GM21528 (cell line): Measurements from ENCODE around the gene FETUB.
A peak's percentile ranks its signal among the peaks of the same experiment; 100 is the strongest.

Source experiments
- ATAC-seq: cut with Tn5 transposase; IDR thresholded peaks from one replicate; pipeline ENCODE4 v1.9.1; 2021; ENCODE audit warnings: mild to moderate bottlenecking, moderate library complexity; ENCODE audit not compliant: unreplicated experiment, low FRiP score

FETUB gene

DNA sequence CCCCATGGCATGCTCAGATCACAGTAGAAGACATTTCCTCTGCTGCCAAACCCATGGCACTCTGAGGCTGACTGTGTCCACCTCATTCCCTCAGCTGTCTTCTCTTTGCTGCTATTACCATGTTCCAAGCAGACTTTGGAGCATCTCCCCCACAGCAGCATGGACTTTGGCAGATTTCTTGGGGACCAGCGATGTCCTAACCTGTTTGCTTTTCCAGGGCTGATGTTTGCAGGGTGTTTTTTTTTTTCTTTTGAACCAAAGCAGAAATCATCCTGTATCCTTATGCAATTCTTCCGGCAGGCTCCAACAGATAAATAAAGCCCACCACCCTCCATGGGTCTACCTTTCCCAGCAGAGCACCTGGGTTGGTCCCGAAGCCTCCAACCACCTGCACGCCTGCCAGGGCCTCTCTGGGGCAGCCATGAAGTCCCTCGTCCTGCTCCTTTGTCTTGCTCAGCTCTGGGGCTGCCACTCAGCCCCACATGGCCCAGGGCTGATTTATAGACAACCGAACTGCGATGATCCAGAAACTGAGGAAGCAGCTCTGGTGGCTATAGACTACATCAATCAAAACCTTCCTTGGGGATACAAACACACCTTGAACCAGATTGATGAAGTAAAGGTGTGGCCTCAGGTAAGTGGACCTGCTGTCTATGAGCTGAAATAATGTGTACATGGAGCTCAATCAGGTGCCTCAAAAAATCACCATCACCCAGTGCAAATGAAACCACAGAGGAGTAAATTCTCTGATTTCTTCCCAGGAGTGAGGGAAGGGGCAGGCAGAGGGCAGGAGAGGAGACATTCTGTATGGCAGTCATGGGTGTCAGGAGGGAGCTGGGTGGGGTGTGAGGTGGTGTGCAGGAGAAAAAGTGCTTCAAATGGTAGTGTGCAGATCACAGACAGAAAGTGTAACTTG is 27.2 kb upstream of the FETUB start, which contains the start of gene AHSG:
Gene AHSG, plus strand, starts transcription at position 340 of the 916 bp plus-strand sequence. Its CDS starts 82 bp downstream, at position 422.
- no peak for ATAC-seq

DNA sequence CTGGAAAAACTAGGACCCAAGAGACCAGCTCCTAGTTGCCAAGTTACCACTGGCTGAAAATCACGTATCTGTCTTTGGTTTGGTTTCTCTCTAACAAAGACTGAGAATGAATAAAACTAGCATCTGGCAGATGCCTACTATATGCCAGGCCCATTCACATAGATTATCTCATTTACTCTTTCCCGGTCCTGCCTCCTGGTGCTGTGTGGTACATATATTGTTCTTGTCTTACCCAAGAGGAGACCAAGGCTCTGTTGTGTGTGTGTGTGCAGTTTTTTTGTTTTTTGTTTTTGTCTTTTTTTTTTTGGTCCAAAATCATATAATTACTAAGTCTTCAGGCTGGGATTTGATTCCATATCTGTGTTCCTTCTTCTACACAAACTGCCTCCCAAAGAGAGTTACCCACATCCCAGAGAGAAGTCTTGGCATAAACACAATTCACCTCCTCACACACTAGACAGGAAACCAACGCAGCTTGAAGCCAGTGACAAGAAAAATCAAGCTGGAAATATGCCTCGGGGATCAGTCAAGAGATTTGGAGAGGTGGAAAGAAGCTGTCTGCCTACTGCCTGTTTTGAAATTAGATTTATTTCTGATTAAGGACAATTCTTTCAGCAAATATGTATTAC is 26.4 kb upstream of the FETUB start:
- no peak for ATAC-seq

DNA sequence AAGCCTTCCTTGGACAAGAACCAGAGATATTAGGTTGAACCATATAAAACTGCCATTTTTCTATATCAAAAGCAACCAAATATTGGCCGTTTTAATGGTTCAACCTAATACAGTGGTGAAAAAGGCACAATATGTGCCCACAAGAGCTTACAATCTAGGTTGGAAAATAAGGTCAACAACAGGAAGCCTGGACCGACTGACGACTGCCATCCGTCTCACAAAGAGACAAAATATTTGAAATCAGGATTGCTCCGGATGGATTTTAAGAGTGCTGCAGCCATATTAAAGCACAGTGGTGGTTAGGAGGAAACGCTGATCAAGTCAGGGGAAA is 26.0 kb upstream of the FETUB start:
- ATAC-seq: no peak

DNA sequence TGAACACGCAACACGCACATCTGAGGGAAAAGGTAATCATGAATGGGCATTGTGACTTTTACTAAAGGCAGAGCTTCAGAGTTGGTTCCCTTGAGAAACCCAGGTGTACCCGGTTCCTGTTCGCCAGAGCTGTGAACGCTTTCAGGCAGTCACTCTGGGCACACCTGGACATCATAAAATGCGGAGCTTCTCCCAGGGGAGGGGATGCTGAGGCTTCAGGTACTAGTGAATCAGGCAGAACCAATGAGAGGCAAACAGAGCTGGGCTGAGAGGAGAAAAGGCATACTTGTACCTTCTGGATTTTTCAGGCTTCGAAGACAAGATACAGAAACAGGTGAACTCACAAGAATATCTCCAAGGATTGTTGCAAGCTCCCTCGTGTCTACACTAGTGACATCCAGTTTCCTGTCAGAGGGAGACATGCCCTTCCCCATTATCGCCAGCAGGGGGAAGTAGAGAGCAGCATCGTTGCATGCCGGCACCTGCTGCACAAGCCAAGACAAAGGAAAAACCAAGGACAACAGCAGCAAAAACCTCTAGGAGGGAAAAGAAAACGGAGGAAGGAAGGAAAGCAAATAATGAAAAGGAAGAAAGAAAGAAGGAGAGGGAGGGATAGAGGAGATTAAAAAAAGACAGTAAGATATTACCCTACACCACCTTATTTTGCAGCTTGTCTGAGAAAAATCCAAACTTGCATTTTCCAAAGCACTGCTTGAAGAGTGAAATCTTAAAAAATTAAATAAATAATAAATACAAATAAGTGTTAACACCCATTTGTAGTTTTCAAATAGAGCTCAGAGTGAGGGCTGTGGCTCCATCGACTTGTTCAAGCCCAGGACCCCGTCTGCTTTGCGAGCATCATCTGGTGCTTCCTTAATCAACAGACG is 25.4 kb upstream of the FETUB start:
- ATAC-seq: peak; percentile 69

DNA sequence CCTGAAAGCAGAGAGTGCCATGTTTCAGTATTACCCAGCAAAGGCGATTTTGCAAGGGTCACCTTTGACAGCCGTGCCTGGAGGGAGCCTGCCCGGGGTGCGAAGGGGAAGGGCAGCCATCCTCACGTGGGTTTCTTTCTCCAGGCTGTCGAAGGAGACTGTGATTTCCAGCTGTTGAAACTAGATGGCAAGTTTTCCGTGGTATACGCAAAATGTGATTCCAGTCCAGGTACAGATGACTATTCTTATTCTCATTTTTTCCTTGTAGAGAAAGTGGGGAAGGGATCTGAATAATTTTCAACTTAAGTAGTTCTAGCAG is 23.9 kb upstream of the FETUB start:
- ATAC-seq: no peak

DNA sequence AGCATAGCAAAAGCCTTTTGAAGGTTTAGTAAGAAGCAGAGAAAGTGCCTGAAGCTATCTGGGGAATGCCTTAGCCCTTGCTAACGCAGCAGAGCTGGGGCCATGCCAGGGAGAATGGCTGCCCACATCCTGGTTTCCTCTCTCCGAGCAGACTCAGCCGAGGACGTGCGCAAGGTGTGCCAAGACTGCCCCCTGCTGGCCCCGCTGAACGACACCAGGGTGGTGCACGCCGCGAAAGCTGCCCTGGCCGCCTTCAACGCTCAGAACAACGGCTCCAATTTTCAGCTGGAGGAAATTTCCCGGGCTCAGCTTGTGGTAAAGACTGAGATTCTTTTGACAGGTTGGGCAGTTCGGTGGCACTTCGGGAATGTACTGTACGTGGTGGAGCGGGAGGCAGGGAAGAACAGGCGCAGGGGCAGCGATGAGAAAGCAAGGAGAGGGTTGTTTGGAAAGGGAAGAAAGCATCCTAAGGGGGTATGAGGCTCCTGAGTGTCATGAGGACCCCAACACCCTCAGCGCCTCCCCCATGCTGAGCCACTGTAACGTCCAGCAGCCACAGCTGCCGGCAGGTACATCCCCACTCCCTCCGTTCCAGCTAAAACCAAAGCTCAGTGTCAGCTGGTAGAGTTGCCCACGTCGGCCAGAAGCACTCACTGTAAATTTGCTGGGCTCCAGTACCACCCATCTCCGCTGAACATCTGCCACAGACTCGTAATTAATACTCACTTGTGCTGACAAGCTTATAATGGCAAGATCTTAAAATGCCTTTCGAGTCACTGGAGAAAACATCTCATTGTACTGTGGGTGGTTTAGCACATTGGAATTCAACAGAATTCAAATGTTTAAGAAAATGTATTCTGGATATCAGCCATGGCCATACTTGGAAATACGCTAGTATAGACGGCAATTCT is 22.9 kb upstream of the FETUB start:
- ATAC-seq: peak; percentile 86

DNA sequence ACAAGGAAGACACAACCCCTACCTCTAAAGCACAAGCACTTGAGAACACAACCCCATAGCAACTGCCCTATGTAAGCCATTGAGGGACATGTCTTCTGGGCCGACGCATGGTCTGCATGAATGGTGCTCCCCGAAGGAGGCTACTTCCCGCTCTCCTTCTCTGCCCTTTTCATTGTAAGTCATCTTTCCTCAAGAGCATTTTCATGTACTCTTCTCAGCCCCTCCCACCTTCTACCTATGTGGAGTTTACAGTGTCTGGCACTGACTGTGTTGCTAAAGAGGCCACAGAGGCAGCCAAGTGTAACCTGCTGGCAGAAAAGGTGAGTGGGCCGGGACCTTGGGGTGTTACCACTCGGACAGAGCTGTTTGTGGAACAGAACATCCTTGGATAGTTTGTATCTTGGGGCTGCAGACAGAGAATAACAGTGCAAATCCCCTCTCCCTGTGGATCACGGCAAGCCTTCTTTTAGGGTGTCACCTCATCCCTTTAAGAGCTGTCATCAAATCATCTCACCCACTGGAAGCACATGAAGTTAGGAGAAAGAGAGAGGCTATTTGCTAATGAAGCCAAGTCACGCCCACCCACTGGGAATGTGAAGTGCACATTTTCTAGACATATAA is 21.8 kb upstream of the FETUB start:
- no peak for ATAC-seq

DNA sequence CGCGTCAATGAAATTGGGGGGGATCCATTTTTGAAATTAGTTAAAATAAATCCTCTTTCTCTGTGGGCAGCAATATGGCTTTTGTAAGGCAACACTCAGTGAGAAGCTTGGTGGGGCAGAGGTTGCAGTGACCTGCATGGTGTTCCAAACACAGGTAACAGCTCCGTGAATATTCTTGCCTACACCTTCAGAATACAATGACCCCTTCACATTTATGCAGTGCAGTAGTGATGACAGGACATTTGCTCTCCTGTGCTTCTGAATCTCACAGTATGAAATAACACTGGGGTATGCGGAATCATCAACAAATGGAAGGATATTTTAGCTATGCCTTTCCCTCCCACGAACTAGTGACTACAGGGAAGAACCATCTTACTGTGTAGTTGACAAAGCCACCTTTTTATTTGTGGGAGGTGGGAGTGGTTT is 20.4 kb upstream of the FETUB start:
- ATAC-seq: no peak

DNA sequence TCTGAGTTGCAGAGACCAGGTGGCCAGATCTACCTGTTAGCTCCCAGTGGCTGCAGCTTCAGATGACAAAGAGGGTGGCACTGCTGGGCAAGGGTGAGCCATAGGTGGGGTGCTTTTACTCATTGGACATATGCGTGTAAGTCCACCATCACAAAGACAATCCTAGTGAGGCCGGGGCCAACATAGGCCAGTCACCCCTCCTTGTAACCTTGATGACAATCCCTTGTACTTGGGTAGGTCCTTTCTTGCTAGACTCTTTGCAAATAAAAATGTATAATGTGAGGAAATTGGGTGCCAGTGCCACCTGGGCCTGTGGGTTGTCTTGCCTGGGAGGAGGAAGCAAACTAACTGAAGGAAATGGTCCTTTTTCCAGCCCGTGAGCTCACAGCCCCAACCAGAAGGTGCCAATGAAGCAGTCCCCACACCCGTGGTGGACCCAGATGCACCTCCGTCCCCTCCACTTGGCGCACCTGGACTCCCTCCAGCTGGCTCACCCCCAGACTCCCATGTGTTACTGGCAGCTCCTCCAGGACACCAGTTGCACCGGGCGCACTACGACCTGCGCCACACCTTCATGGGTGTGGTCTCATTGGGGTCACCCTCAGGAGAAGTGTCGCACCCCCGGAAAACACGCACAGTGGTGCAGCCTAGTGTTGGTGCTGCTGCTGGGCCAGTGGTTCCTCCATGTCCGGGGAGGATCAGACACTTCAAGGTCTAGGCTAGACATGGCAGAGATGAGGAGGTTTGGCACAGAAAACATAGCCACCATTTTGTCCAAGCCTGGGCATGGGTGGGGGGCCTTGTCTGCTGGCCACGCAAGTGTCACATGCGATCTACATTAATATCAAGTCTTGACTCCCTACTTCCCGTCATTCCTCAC is 19.7 kb upstream of the FETUB start:
- ATAC-seq: no peak

DNA sequence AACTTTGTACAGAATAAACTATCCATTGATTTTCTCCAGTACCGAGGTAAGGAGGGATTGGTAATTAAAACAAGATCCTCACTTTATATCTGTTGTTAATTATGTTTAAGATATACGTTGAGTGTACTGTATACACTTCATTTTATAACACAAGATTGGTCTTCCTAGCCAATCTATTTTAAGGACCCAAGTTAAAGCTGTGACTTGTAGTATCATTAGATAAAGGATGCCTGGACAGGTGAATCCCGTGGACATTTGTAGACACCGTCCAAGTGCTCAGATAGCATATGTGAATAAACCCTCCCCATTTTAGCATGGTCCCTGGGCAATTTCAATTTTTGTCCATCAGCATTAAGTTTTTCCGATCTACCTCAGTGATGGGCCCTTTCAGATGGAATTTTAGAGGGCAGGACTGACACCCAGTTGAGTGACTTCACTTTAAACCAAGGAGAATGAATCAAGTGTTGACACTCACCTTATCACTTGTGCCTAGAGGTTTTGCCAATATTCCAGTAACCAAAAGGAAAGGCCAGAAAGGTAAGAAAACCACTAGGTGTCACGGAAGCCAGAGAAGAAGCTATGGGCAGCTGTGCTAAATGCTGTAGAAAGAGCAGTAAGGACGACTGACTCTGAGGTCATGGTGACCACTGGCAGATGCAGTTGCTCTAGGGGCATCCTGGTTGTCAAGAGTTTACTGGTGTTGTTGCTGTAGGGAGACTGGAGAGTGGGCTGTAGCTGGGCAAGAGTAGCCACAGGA is 18.1 kb upstream of the FETUB start:
- ATAC-seq: no peak

DNA sequence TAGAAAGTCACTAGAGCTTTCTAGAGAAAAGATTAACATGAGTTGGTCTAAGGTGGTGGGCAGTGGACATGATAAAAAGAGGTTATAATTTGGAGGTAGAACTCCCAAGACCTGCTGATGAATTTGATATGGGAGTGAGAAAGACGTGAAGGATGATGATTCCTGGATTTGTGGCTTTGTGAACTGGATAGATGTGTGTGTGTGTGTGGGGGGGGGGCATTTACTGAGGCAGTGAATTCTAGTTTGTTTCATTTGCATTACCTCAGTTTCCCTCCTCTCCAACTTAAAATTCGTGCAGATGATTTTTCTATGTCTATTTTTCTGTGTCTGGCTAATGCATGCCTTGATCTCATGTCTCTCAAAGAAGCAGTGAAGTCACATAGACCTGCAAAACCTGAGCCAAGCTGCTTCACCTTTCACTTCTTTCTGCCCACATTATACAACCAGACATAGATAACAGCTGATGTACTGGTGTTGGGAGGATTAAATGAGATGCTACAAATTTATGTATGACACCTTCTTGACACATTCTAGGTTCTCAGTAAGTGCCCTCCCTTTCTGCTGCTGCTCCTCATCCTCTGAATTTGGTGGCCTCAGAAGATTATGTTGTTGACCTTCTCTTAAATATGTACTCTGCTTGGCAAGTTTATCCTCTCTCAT is 17.4 kb upstream of the FETUB start:
- ATAC-seq: no peak

DNA sequence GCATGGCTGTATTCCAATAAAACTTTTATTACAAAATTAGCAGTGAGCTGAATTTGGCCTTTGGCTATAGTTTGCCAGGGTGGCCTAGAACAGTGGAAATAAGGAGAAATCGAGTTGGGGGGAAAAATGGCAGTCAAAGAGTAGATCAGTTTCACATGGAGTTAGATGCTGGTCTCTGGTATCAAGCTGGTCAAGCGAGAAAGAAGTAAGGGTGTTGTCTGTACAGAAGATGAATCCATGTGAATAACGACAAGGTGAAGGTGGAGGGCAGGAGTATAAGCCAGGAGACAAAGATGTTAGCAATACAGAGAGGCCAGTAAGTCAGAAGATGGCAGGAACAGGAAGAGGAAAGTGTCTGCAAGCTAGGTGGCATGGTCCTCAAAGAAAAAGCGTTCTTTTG is 15.6 kb upstream of the FETUB start:
- ATAC-seq: no peak

DNA sequence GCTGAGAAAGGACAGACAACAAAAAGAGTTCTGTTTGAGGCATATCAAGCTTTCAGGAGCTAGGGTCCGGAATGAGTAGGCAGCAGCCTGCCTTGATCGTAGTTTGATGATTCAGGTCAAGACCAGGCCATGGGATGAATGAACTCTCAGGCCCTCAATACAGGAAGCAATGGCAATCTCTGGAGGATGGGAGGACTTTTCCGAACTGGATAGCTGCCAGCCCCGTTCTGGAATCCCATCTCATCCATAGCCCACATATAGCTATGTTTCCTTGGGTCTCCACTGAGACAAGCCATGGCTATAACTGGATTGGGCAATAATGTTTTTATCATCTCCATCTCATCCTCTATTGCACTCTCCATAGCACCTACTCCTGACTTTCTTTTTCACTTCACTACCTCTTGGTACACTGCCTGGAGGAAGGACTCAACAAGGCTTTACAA is 14.6 kb upstream of the FETUB start:
- no peak for ATAC-seq

DNA sequence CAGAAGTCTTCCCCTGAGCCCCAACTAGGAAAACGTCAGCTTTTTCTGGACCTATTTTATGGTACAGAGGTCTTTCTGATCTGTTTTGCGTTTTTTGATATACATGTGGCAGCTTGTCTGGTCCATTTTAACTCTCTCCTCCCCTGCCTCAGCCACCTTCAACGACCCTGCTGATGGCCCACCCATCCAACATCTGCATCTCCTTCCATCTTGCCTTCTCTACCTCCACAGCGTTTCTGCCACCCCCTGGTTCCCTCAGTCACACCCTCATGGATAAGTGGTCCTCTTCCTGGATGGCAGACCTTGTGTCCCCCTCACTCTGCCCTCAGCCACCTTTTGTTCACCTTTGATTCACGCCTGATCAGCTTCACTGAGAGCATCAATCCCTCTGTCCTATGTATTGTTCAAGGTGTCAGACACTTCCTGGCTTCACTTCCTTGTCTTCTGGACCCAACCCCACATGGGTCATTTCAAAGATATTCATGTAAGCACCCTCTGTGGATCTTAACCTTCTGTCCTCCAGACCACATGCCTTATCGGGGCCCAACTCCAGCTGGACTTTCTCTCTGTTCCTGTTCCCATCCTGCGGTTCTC is 13.8 kb upstream of the FETUB start:
- ATAC-seq: no peak

DNA sequence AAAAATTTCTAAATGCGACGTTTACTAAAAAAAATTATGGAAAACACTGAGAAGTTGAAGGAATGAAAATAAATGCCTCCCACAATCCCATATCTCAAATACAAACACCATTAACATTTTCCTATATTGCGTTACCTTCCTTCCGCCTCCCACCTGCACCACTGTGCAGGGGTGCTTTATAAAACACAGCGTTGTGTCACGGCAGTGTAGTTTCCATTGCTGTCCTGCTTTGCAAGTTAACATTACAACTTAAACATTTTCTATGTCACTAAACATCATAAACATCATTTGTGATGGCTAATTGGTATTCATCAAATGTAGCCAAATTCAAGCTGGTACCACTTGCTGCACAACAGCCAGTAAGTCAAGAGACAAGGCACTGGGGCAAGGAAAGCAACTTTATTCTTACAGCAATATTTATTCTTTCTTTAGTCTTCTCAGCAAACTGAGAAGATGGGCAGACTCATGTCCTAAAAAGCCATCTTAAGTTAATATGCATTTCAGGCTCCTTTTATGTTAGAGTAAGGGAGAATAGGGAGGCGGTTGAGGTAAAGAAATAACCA is 12.3 kb upstream of the FETUB start:
- ATAC-seq: no peak

DNA sequence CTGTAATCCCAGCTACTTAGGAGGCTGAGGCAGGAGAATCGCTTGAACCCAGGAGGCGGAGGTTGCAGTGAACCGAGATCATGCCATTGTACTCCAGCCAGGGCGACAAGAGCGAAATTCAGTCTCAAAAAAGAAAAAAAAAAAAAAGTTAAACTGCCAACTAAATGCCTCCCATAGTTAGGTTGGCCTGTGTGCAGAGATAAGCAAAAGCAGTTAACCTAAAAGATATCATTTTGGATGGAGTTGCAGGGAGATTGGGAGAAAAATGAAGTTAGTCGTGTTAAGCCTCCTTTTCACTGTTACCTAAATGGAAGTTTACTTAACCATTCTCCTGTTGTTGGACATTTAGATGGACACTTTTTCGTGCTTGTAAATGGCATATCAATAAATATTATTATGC is 11.4 kb upstream of the FETUB start:
- no peak for ATAC-seq
